ENCODE measurements around the gene GABRG3.

DNA sequence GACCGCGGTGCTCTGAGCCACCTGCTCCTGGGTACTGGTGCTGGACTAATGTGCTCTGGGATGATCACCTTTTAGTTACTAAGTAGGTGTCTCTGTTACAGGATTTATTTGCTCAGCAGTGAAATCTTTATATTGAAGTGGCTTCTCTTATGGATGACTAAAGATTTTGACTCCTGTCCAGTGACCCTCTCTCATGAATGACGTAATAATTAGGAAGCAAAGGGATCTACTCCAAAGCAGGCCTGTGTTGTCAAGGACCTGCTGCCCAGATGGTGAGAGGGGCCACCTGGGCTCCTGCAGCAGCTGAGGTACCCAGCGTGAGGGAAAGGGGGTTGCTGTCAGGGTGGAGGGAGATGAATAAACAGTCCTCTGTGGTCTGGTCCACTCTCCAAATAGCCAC lies 263.6 kb downstream of the GABRG3 start:
- TF ChIP-seq, protein P1, sequence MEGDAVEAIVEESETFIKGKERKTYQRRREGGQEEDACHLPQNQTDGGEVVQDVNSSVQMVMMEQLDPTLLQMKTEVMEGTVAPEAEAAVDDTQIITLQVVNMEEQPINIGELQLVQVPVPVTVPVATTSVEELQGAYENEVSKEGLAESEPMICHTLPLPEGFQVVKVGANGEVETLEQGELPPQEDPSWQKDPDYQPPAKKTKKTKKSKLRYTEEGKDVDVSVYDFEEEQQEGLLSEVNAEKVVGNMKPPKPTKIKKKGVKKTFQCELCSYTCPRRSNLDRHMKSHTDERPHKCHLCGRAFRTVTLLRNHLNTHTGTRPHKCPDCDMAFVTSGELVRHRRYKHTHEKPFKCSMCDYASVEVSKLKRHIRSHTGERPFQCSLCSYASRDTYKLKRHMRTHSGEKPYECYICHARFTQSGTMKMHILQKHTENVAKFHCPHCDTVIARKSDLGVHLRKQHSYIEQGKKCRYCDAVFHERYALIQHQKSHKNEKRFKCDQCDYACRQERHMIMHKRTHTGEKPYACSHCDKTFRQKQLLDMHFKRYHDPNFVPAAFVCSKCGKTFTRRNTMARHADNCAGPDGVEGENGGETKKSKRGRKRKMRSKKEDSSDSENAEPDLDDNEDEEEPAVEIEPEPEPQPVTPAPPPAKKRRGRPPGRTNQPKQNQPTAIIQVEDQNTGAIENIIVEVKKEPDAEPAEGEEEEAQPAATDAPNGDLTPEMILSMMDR (IDR thresholded peaks at IDR 0.05; ENCODE audit: insufficient read depth, low read length, poor library complexity, severe bottlenecking): no peak
- TF ChIP-seq EZH2phosphoT487 (conservative IDR thresholded peaks at IDR 0.05; ENCODE audit: low read length): no peak
